HG03342 (cell line): ENCODE data around the gene E2F1.

Experiments
- ATAC-seq: cut with Tn5 transposase; IDR thresholded peaks from one replicate; pipeline ENCODE4 v1.9.1; 2021; ENCODE audit warnings: mild to moderate bottlenecking, moderate library complexity; ENCODE audit not compliant: unreplicated experiment

Gene E2F1

GRCh38 chr20:33673114-33673409 lies 13.1 kb downstream of the E2F1 start:
- no peak for ATAC-seq

- no peak for ATAC-seq
Measured at GRCh38 chr20:33672426-33673113, 13.6 kb downstream of the E2F1 start.

GRCh38 chr20:33671573-33672288 lies 14.5 kb downstream of the E2F1 start:
- ATAC-seq, result no peak

DNA sequence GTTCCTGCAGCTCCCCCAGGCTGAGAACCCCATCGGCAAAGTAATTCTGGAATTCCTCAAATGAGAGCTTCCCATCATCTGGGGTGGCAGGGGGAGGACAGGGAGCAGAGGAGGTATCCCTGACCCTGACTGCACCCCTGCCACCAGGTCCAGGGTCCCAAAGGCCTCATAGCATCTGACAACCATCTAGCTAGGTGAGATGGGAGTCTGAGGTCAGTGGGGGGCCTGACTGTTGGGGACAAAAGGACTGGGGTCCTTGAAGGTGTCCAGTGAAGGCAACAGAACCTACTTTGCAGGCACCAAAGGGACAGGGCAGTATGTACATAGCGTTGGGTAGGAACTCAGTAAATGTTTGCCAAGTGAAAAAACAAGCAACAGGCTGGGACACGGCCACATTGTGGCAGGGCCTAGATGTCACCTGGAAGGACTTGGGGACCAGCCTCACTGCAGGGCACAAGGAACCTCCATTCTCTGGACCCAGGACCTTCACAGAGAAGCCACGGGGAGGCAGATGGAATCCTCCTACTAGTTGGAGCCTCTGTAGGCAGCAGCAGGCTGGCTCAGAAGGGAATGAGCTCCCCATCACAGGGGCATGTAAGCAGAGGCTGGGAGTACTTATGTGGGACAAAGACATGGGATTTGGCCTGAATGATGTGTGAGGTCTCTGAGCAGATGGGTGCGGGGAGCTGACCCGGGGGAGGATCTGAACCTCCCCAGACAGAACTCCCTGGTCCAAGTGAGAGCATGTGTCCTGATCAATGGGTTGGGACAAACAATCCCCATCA lies 15.3 kb downstream of the E2F1 start:
- no peak for ATAC-seq

GRCh38 chr20:33669873-33670640 lies 16.1 kb downstream of the E2F1 start:
- no peak for ATAC-seq

GRCh38 chr20:33669224-33669623 lies 17.0 kb downstream of the E2F1 start:
- no peak for ATAC-seq

DNA sequence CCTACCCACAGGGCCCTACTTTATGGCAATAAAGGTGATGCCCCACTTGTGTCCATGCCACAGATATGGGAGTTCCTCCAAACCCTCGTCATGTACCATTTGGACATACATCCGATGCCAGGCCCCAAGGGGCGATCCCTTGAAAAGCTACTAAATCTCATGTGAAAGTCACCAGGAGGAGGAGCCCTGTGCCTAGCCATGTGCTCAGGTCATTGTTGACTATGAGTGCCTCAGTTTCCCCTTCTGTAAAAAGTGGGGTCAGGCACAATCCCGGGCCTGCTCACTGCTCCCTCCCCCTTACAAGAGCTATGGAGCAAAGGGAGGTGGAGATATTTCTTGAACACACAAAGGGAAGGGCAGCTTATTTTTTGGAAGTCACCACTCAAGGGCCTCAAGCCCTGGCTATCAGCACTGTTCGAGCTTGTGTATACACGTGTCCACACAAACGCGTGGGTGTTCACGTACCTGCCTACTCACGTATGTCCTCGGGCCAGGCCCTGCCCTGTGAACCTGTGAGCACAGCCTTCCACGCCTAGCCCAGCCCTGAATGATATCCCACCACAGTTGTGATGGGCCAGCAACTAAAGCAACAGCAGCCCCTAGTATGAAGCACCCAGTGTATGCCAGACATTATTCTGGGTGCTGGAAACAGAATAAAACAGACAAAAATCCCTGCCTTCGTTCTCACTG lies 17.6 kb downstream of the E2F1 start:
- no peak for ATAC-seq

DNA sequence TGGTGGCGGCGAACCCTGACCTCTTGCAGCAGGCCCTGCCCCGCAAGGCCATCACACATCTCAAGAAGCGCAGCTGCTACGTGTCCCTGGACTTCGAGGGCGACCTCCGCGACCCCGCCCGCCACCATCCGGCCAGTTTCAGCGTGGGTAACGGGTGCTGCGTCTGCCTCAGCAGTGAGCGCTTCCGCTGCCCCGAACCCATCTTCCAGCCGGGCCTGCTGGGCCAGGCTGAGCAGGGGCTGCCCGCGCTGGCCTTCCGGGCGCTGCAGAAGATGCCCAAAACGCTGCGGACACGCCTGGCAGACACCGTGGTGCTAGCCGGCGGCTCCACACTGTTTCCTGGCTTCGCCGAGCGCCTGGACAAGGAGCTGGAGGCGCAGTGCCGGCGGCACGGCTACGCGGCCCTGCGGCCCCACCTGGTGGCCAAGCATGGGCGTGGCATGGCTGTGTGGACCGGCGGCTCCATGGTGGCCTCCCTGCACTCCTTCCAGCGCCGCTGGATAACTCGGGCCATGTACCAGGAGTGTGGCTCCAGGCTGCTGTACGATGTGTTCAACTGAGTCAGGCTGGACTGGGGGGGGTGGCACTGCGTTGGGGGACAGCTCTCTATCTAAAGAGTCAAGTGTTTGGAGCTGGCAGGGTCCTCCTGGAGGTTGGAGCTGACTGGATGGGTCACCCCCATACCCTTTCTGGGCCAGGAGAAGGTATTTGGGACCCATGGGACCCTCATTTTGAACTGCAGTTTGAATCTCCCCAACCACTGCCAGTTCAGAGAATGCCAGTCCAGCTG lies 18.3 kb downstream of the E2F1 start:
- peak; percentile 40 for ATAC-seq

GRCh38 chr20:33667245-33667675 lies 18.9 kb downstream of the E2F1 start:
- peak; percentile 11 for ATAC-seq

DNA sequence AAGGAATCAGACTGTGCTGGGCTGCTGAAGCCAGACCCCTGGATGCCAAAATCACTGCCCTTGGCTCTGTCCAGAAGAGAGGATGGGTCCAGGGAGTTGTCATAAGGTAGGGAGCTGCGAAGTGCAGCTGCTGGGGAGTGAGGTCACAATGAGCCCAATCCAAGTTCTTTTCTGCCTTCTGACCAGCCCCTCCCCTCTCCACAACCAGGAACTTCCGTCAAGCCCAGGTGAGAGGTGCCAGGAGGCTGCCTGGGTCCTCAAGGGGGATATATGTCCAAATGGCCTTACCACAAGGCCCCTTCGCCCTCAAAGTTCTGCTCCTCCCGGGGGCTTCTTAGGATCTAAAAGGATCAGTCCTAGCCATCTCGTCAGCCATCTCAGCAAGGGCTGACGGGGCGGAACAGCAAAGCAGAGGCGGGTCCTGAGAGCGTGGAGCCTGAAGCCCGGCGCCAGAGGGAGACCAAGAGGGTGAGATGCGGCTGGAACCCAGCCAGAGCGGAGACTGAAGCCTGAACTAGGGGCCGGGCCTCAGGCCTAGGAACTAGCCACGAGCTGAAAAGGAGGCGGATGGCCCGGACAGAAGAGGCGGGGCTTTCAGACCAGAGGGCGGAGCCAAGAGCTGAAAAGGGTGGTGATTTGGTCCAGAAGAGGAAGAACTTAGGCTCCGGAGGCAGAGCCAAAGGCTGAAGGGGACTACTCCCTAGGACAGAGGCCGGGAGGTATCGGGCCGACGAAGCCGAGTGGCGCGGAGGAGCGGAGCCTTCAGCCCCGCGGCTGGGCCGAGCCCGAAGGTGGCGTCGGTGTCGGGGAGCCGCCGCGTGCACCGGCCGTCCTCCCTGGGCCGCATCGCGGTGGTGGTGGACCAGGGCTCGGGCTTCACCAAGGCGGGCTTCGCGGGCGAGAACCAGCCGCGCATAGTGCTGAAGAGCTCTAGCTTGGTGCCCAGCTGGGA lies 19.6 kb downstream of the E2F1 start, which contains the start of gene ACTL10:
TSS of gene ACTL10 (plus strand) at position 651 of the 952 bp plus-strand sequence. CDS start 555 bp downstream, outside the sequence.
- ATAC-seq, result peak; percentile 62

- no peak for ATAC-seq
Measured at GRCh38 chr20:33664762-33665144, 21.4 kb downstream of the E2F1 start.

GRCh38 chr20:33664085-33664761 lies 22.0 kb downstream of the E2F1 start:
- no peak for ATAC-seq

GRCh38 chr20:33663161-33664084 lies 22.8 kb downstream of the E2F1 start:
- peak; percentile 45 for ATAC-seq

DNA sequence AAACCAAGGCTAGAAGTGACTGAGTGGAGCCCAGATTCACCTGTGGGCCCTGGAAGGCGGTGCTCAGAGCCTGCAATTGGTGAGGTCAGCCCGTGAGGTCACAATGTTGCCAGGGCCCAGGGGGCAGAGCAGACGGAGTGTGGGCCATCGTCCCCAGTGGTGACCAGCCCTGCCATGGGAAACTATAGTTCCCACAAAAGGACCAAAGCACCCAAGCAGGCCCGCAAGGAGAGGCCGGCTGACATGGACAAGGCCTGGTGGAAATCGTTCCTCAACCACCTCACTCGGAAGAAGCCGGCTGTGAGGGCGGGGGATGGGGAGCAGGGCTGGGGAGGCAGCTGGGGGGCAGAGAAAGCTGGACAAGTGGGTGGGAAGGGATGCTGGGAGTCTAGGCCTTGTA lies 24.0 kb downstream of the E2F1 start, which contains the start of gene C20orf144:
TSS of gene C20orf144 (plus strand) at position 156 of the 400 bp plus-strand sequence. CDS start at position 175, 19 bp downstream.
- no peak for ATAC-seq

DNA sequence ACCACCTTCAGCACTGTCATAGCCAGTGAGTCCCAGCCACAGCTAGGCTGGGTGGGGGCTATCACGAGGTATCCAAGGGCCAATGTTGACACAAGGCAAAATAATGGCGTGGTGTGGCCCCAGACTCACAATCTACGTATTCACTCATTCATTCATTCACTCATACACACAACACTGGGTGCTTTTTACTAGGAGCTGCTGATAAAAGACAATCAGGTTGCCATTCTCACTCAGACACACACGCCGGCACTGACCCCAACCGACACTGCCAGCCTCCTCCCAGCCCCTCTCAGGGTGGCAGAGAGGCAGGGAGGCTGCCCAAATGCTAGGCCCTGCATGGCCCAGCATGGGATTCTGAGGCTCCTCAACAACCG lies 25.5 kb downstream of the E2F1 start:
- ATAC-seq, result no peak

- ATAC-seq, result no peak
Measured at GRCh38 chr20:33660035-33660684, 26.0 kb downstream of the E2F1 start.
